Iris pigment epithelial cell (primary cell): ENCODE data around the gene KRTAP21-1.
"Not testable (repeated sequence)": the region's sequence is repeated elsewhere in the genome, so short reads cannot be mapped to it uniquely, and the experiment has no call there.

Experiments
- DNase-seq: peaks from one replicate; pipeline ENCODE4 v3.0.0-alpha.2; 2011; ENCODE audit warnings: low read depth

The KRTAP21-1 gene

GRCh38 chr21:30755328-30755727 lies at the start of gene KRTAP21-1:
Gene KRTAP21-1, minus strand, starts transcription at chr21:30755428. Its CDS starts 50 bp downstream, at chr21:30755378.
- not testable (repeated sequence) for DNase-seq

DNA sequence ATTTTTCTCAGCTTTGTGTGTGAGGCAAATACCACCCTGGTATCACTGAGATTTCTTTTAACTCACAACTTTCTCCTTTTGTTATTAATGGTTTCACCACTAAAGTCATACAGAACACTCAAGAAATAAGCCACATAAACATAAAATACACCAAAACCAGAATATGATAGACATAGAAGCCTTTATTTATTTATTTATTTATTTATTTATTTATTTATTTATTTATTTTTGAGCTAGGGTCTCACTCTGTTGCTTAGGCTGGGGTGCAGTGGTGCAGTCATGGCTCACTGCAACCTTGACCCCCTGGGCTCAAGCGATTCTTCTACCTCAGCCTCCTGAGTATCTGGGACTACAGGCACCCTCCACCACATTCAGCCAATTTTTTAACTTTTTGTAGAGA lies 45.4 kb upstream of the KRTAP21-1 start:
- no peak for DNase-seq

DNA sequence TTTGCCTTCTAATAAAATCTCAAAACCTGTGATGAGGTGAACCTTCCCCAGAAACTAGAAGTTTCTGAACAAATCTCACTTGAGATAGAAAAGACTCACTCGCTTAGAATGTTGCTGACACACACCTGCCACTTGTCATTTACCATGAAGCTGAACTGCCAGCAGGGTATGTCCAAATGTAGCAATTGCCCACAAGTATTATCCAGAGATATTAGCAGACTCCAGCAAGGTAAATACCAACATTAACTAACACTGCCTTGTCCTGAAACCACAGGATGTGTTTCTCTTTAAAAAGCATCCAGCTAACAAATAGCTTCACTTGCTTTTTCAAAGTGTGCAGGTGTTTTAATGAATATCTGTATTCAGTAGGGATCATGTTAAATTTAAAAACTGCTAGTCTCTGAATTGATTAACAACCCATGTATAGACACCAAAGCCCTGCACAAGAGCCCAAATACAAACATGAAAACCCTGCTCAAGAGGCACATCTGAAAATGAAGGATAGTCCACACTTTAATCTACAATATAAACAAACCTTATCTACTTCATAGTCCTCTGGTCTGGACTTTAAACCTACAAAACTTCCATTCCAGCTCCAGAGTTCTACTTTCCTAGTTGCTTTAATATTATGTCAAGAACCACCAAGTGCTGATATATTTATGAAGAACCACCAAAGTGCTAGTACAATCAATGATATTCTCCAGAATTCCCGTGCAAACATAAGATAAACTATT lies 38.5 kb upstream of the KRTAP21-1 start:
- DNase-seq: no peak

GRCh38 chr21:30779249-30779648 lies 24.0 kb upstream of the KRTAP21-1 start:
- DNase-seq: no peak

- no peak for DNase-seq
Measured at GRCh38 chr21:30769724-30770431, 14.7 kb upstream of the KRTAP21-1 start.

GRCh38 chr21:30760776-30761175 lies 5.5 kb upstream of the KRTAP21-1 start:
- DNase-seq: no peak

- no peak for DNase-seq
Measured at GRCh38 chr21:30758306-30758705, 3.1 kb upstream of the KRTAP21-1 start.

- DNase-seq: no peak
Measured at GRCh38 chr21:30747159-30747558, 8.1 kb downstream of the KRTAP21-1 start, which contains the start of gene KRTAP21-2. Gene KRTAP21-2, minus strand, starts transcription at chr21:30747259. Its CDS starts 57 bp downstream, at chr21:30747202.

- DNase-seq: no peak
Measured at GRCh38 chr21:30740462-30740861, 14.8 kb downstream of the KRTAP21-1 start.

- no peak for DNase-seq
Measured at GRCh38 chr21:30733026-30733425, 22.2 kb downstream of the KRTAP21-1 start.

DNA sequence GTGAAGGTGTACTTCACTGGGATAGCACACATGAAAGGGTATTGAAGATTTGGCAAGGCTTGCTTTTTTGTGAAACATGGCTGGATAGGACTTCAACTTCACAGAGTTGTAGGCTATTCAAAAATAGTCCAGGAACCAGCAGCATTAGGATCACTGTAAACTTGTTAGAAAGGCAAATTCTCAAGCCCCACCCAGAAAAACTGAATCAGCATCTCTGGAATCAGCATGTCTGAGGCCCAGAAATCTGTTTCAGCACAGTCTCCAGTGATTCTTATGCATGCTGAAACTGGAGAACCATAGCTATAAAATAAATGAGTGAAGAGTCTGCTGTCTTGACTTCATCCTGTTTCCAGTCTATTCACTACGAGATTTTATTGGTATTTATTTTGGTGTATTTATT lies 28.5 kb downstream of the KRTAP21-1 start:
- no peak for DNase-seq

DNA sequence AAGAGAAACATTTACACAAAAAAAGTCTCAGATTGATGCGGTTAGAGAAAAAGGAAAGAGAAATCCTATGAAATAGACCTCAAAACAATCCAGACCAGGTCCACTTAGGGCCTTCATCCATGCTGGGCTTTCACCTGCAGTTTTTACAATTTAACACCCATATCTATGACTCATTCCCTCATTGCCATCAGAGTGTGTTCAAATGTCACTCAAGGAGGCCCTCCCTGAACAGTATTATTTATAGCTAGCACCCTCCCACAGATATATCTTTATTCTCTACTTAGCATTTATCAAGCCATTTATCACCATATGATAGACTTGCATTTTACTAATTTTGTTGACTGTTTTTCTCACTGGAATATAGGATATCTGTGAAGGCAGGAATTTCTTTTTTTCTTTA lies 35.8 kb downstream of the KRTAP21-1 start:
- DNase-seq: no peak

GRCh38 chr21:30718239-30718909 lies 36.9 kb downstream of the KRTAP21-1 start, which contains the start of gene KRTAP21-3:
Gene KRTAP21-3, minus strand, starts transcription at chr21:30718777. Its CDS starts 18 bp downstream, at chr21:30718759.
- DNase-seq: peak; percentile 31

GRCh38 chr21:30717105-30717504 lies 38.1 kb downstream of the KRTAP21-1 start:
- peak; percentile 0 for DNase-seq

DNA sequence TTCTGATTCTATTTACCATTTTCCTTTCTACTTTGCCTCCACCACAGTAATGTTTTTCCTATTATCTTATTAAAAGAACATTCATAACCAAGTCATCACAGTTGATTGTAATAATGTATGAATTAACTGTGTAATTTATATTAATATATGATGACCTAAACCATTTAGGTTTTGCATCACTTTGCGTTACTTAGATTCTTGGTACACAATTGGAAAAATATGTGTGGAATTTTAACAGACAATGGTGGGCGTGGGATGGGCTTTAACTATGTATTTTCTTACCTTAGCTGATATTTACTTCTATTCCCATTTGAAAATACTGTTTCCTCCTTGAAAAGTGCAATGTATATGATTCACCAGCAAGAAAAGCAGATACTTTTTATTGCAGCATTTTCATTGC lies 40.3 kb downstream of the KRTAP21-1 start:
- DNase-seq: no peak

GRCh38 chr21:30714456-30714855 lies 40.8 kb downstream of the KRTAP21-1 start:
- no peak for DNase-seq

DNA sequence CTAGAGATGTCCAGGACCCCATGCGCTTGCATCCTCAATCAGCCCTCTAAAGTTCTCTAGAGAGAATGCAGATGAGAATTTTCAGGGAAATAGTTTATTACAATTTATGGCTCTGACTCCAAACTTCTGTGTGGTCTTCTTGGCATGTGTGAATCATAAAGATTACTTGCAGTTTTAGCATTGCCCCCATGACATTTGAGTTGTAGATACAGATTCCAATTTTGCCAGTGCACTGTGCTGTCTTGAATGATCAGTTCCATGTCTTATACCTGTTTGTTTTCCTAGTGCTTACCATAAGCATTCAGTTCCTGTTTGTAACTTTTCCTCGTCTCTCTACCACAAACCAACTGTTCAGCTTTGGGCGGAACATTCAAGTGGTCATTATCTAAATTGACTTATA lies 41.5 kb downstream of the KRTAP21-1 start:
- no peak for DNase-seq

- DNase-seq: no peak
Measured at GRCh38 chr21:30710499-30710898, 44.7 kb downstream of the KRTAP21-1 start.

- no peak for DNase-seq
Measured at GRCh38 chr21:30707409-30707808, 47.8 kb downstream of the KRTAP21-1 start.
